ENCODE measurements around the gene DNAJC8. TPM values are rescaled to one million over a fixed set of nuclear protein-coding genes. Genes with fewer than 3 reads are reported as not detected.

The DNAJC8 gene
- total RNA-seq, 2 donors from 2014 or later, result 45.8 to 55.3 TPM

DNA sequence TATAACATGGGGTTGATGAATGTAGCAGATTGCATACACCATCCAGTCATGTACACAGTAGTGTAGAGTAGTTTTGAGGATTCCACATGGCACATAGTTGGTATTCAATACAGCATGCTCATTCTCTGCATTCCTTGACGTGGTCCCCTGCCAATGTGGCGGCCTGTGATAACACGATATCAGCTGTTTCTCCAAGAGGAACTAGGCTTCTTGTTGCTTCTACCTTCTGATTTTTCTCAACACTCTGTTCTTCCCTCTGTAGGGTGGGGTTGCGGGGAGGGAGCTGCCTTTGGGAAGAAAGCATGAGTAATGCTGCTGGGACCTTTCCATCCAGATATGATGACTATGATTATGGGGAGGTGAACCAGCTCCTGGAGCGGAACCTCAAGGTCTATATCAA, 45.9 kb upstream of the DNAJC8 start:
- TF ChIP-seq, protein P1, sequence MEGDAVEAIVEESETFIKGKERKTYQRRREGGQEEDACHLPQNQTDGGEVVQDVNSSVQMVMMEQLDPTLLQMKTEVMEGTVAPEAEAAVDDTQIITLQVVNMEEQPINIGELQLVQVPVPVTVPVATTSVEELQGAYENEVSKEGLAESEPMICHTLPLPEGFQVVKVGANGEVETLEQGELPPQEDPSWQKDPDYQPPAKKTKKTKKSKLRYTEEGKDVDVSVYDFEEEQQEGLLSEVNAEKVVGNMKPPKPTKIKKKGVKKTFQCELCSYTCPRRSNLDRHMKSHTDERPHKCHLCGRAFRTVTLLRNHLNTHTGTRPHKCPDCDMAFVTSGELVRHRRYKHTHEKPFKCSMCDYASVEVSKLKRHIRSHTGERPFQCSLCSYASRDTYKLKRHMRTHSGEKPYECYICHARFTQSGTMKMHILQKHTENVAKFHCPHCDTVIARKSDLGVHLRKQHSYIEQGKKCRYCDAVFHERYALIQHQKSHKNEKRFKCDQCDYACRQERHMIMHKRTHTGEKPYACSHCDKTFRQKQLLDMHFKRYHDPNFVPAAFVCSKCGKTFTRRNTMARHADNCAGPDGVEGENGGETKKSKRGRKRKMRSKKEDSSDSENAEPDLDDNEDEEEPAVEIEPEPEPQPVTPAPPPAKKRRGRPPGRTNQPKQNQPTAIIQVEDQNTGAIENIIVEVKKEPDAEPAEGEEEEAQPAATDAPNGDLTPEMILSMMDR (IDR thresholded peaks at IDR 0.05), result no peak
- Histone ChIP-seq H3K4me1 (peaks cover 0 to 8% of the 10 kb centered on the region in 2 donors), H3K36me3 (peaks cover 75% of the 10 kb centered on the region), H3K9me3 (no peaks in the 10 kb centered on the region), H3K4me3 (no peak overlapping the region), H3K27ac (no peak overlapping the region), H3K27me3 (no peaks in the 10 kb centered on the region)
- DNase-seq (ENCODE audit: low spot score), result no peak

DNA sequence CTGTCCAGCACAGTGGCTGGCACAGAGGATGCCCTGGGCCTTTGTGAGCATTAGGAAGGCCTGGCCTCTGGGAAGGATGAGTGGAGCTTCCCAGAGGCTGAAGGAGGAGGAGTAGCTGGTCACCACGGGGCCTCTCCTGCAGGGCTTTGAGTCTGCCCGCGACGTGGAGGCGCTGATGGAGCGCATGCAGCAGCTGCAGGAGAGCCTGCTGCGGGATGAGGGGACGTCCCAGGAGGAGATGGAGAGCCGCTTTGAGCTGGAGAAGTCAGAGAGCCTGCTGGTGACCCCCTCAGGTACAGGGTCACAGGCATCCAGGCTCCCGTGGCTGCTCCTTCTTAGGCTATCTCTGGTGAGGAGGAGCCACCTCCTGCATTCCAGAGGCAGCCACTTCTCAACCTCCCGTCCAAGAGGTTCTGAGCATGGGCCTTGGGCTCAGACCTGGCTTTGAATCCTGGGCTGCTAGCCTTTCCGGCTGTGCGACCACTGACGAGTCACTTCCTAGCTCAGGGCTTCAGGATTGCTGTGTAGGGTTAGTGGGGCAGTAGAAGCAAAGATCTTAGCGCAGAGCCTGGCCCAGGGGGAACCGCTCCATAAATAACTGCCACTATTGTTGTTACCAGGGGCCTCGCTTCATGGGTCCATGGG, 40.5 kb upstream of the DNAJC8 start:
- TF ChIP-seq, protein P1 (IDR thresholded peaks at IDR 0.05), result no peak

GRCh38 chr1:28272215-28272852, 39.5 kb upstream of the DNAJC8 start:
- H3K4me1 ChIP-seq, result peaks cover 0 to 1% of the 10 kb centered on the region in 2 donors
- DNase-seq (ENCODE audit: low spot score), result no peak
- TF ChIP-seq, protein P1 (IDR thresholded peaks at IDR 0.05), result no peak
- no peak overlapping the region for H3K4me3 ChIP-seq
- H3K9me3 ChIP-seq, result no peaks in the 10 kb centered on the region
- H3K27ac ChIP-seq, result no peak overlapping the region
- H3K36me3 ChIP-seq, result peaks cover 44% of the 10 kb centered on the region
- no peaks in the 10 kb centered on the region for H3K27me3 ChIP-seq

More for the DNA sequence above, 40.5 kb upstream of the DNAJC8 start:
- H3K27me3 ChIP-seq, result no peaks in the 10 kb centered on the region
- no peaks in the 10 kb centered on the region for H3K4me1 ChIP-seq
- no peak overlapping the region for H3K27ac ChIP-seq
- peaks cover 52% of the 10 kb centered on the region for H3K36me3 ChIP-seq
- DNase-seq (ENCODE audit: low spot score), result no peak
- no peaks in the 10 kb centered on the region for H3K9me3 ChIP-seq
- no peak overlapping the region for H3K4me3 ChIP-seq

GRCh38 chr1:28269529-28269928, 36.7 kb upstream of the DNAJC8 start:
- no peak overlapping the region for H3K27ac ChIP-seq
- no peak for DNase-seq (ENCODE audit: low spot score)
- TF ChIP-seq, protein P1 (IDR thresholded peaks at IDR 0.05), result no peak
- H3K36me3 ChIP-seq, result peaks cover 23% of the 10 kb centered on the region
- H3K4me1 ChIP-seq, result peaks cover 0 to 11% of the 10 kb centered on the region in 2 donors
- H3K27me3 ChIP-seq, result no peaks in the 10 kb centered on the region
- no peaks in the 10 kb centered on the region for H3K9me3 ChIP-seq
- H3K4me3 ChIP-seq, result no peak overlapping the region

- H3K9me3 ChIP-seq, result no peaks in the 10 kb centered on the region
- no peak overlapping the region for H3K27ac ChIP-seq
- TF ChIP-seq, protein P1 (IDR thresholded peaks at IDR 0.05), result no peak
- peaks cover 0 to 20% of the 10 kb centered on the region in 2 donors for H3K4me1 ChIP-seq
- DNase-seq (ENCODE audit: low spot score), result no peak
- peaks cover 4% of the 10 kb centered on the region for H3K36me3 ChIP-seq
- no peak overlapping the region for H3K4me3 ChIP-seq
- H3K27me3 ChIP-seq, result no peaks in the 10 kb centered on the region
Observed at GRCh38 chr1:28267633-28268032, 34.8 kb upstream of the DNAJC8 start.
